HEK293 (cell line): ENCODE measurements around the gene RNF123.

Source experiments
- EGR2 ChIP-seq: fragments of 450-650 bp; formaldehyde crosslinking; IDR thresholded peaks from 2 replicates; pipeline ENCODE4 v1.5.1; 2016; ENCODE audit warnings: low read depth, missing biosample characterization, missing genetic modification characterization
- FEZF1 ChIP-seq: fragments of 450-650 bp; formaldehyde crosslinking; IDR thresholded peaks from 2 replicates; pipeline ENCODE4 v1.5.1; 2016; ENCODE audit warnings: missing biosample characterization, missing genetic modification characterization
- GLI2 ChIP-seq: fragments of 450-650 bp; formaldehyde crosslinking; IDR thresholded peaks from 2 replicates; pipeline ENCODE4; 2017; ENCODE audit warnings: missing biosample characterization, missing genetic modification characterization, low read depth, borderline replicate concordance
- KLF1 ChIP-seq: fragments of 450-650 bp; formaldehyde crosslinking; IDR thresholded peaks from 2 replicates; pipeline ENCODE4 v1.5.1; 2016; ENCODE audit warnings: missing biosample characterization, missing genetic modification characterization
- KLF7 ChIP-seq: fragments of 450-650 bp; formaldehyde crosslinking; IDR thresholded peaks from 2 replicates; pipeline ENCODE4 v1.5.1; 2016; ENCODE audit warnings: missing biosample characterization, missing genetic modification characterization, borderline replicate concordance
- OVOL3 ChIP-seq: fragments of 450-650 bp; formaldehyde crosslinking; IDR thresholded peaks from 2 replicates; pipeline ENCODE4 v1.5.1; 2016; ENCODE audit warnings: missing biosample characterization, missing genetic modification characterization
- PRDM1 ChIP-seq: fragments of 450-650 bp; formaldehyde crosslinking; IDR thresholded peaks from 2 replicates; pipeline ENCODE4; 2016; ENCODE audit warnings: missing biosample characterization, missing genetic modification characterization
- PRDM6 ChIP-seq: fragments of 450-650 bp; formaldehyde crosslinking; IDR thresholded peaks from 2 replicates; pipeline ENCODE4 v1.5.1; 2017; ENCODE audit warnings: missing biosample characterization, missing genetic modification characterization
- SCRT1 ChIP-seq: fragments of 450-650 bp; formaldehyde crosslinking; IDR thresholded peaks from 2 replicates; pipeline ENCODE4 v1.5.1; 2016; ENCODE audit warnings: missing biosample characterization, missing genetic modification characterization, borderline replicate concordance
- SP3 ChIP-seq: fragments of 450-650 bp; formaldehyde crosslinking; IDR thresholded peaks from 2 replicates; pipeline ENCODE4 v1.5.1; 2016; ENCODE audit warnings: missing biosample characterization, missing genetic modification characterization
- TCF7L2 ChIP-seq: IDR thresholded peaks from 2 replicates; pipeline ENCODE4 v1.6.1; 2011; ENCODE audit warnings: low read depth, mild to moderate bottlenecking, inconsistent platforms, low read length, moderate library complexity, borderline replicate concordance
- YY1 ChIP-seq: fragments of 450-650 bp; formaldehyde crosslinking; IDR thresholded peaks from 2 replicates; pipeline ENCODE4 v1.5.1; 2018; ENCODE audit warnings: missing biosample characterization, missing genetic modification characterization
- ZBTB49 ChIP-seq: fragments of 450-650 bp; formaldehyde crosslinking; IDR thresholded peaks from 2 replicates; pipeline ENCODE4 v1.5.1; 2016; ENCODE audit warnings: missing biosample characterization, missing genetic modification characterization, low read depth
- ZFP41 ChIP-seq: fragments of 450-650 bp; formaldehyde crosslinking; IDR thresholded peaks from 2 replicates; pipeline ENCODE4 v1.5.1; 2016; ENCODE audit warnings: missing biosample characterization, missing genetic modification characterization, borderline replicate concordance
- ZNF10 ChIP-seq: fragments of 450-650 bp; formaldehyde crosslinking; IDR thresholded peaks from 2 replicates; pipeline ENCODE4 v1.5.1; 2017; ENCODE audit warnings: missing biosample characterization, missing genetic modification characterization
- ZNF146 ChIP-seq: fragments of 450-650 bp; formaldehyde crosslinking; IDR thresholded peaks from 2 replicates; pipeline ENCODE4 v1.5.1; 2016; ENCODE audit warnings: missing biosample characterization, missing genetic modification characterization
- ZNF16 ChIP-seq: fragments of 450-650 bp; formaldehyde crosslinking; IDR thresholded peaks from 2 replicates; pipeline ENCODE4 v1.5.1; 2016; ENCODE audit warnings: low read depth, missing biosample characterization, missing genetic modification characterization
- ZNF19 ChIP-seq: fragments of 450-650 bp; formaldehyde crosslinking; IDR thresholded peaks from 2 replicates; pipeline ENCODE4; 2016; ENCODE audit warnings: missing biosample characterization, missing genetic modification characterization, low read depth
- ZNF26 ChIP-seq: fragments of 450-650 bp; formaldehyde crosslinking; IDR thresholded peaks from 2 replicates; pipeline ENCODE4 v1.5.1; 2016; ENCODE audit warnings: missing biosample characterization, missing genetic modification characterization
- ZNF280C ChIP-seq: fragments of 450-650 bp; formaldehyde crosslinking; IDR thresholded peaks from 2 replicates; pipeline ENCODE4 v1.5.1; 2016; ENCODE audit warnings: missing biosample characterization, missing genetic modification characterization
- ZNF394 ChIP-seq: fragments of 450-650 bp; formaldehyde crosslinking; IDR thresholded peaks from 2 replicates; pipeline ENCODE4 v1.5.1; 2016; ENCODE audit warnings: missing biosample characterization, missing genetic modification characterization, mild to moderate bottlenecking, moderate library complexity, borderline replicate concordance
- ZNF513 ChIP-seq: fragments of 450-650 bp; IDR thresholded peaks from 2 replicates; pipeline ENCODE4 v1.5.1; 2018; ENCODE audit warnings: missing biosample characterization, missing genetic modification characterization
- ZNF561 ChIP-seq: fragments of 450-650 bp; IDR thresholded peaks from 2 replicates; pipeline ENCODE4 v1.5.1; 2018; ENCODE audit warnings: missing biosample characterization, missing genetic modification characterization, borderline replicate concordance
- ZNF629 ChIP-seq: fragments of 450-650 bp; formaldehyde crosslinking; IDR thresholded peaks from 2 replicates; pipeline ENCODE4 v1.5.1; 2017; ENCODE audit warnings: missing biosample characterization, missing genetic modification characterization
- ZNF664 ChIP-seq: fragments of 450-650 bp; formaldehyde crosslinking; IDR thresholded peaks from 2 replicates; pipeline ENCODE4 v1.5.1; 2016; ENCODE audit warnings: missing biosample characterization, missing genetic modification characterization
- ZNF76 ChIP-seq: fragments of 450-650 bp; formaldehyde crosslinking; IDR thresholded peaks from 2 replicates; pipeline ENCODE4; 2016; ENCODE audit warnings: low read depth, missing biosample characterization, missing genetic modification characterization, borderline replicate concordance
- ZXDB ChIP-seq: fragments of 450-650 bp; formaldehyde crosslinking; IDR thresholded peaks from 2 replicates; pipeline ENCODE4 v1.5.1; 2016; ENCODE audit warnings: missing biosample characterization, missing genetic modification characterization

Gene RNF123

GRCh38 chr3:49673715-49674496 lies 15.5 kb upstream of the RNF123 start, which contains the start of gene APEH (continued):
- TF ChIP-seq ZNF280C (tag by site-specific recombination) (no peak), PRDM6 (tag by site-specific recombination) (no peak), ZNF19 (tag by site-specific recombination) (no peak), GLI2 (tag by site-specific recombination) (no peak), SCRT1 (tag by site-specific recombination) (no peak), ZNF513 (tag by site-specific recombination) (no peak), EGR2 (tag by site-specific recombination) (peak; percentile 74), ZNF394 (peak; percentile 52; the same call in 1 of the 2 replicates), ZNF10 (0 out of 2 replicates have a peak, but pooled peaks have one; percentile 17), SP3 (peak; percentile 96), ZNF26 (tag by site-specific recombination) (no peak), KLF1 (tag by site-specific recombination) (peak; percentile 70), OVOL3 (tag by site-specific recombination) (no peak), ZNF146 (tag by site-specific recombination) (0 out of 2 replicates have a peak, but pooled peaks have one; percentile 2), ZNF76 (tag by site-specific recombination) (no peak), TCF7L2 (no peak), KLF7 (no peak), ZNF16 (tag by site-specific recombination) (no peak), ZNF664 (tag by site-specific recombination) (no peak), ZNF561 (tag by site-specific recombination) (peak; percentile 37; the same call in 1 of the 2 replicates), ZNF629 (tag by site-specific recombination) (no peak; the same call in 1 of the 2 replicates), ZBTB49 (no peak), ZFP41 (tag by site-specific recombination) (no peak), ZXDB (tag by site-specific recombination) (peak; percentile 96), FEZF1 (tag by site-specific recombination) (no peak), PRDM1 (tag by site-specific recombination) (no peak), YY1 (no peak)
